HepG2 (cell line): ENCODE results near the gene RNPEPL1. TPM values are rescaled to one million over a fixed set of nuclear protein-coding genes. Genes with fewer than 3 reads are reported as not detected.
A peak's percentile ranks its signal among the peaks of the same experiment; 100 is the strongest.

Source experiments
- CENPT ChIP-seq: sonication (generic); formaldehyde crosslinking; IDR thresholded peaks from 2 replicates; pipeline ENCODE4 v1.8.0; 2022; ENCODE audit warnings: low read depth, mild to moderate bottlenecking, moderate library complexity, missing genetic modification reagents
- FOXA1 ChIP-seq, 2 experiments: fragments of 450-650 bp in 1 of 2; sonication (generic) in 1 of 2; formaldehyde crosslinking in 1 of 2; IDR thresholded peaks; 2 replicates each; pipeline versions ENCODE4 v1.4.0 to v1.6.1; 2016 to 2020; ENCODE audit warnings: missing genetic modification reagents in 1 of 2
- GRHL1 ChIP-seq: sonication (generic); formaldehyde crosslinking; conservative IDR thresholded peaks from 2 replicates; pipeline ENCODE4 v1.8.0; 2022; ENCODE audit warnings: missing genetic modification reagents
- HBP1 ChIP-seq: IDR thresholded peaks from 2 replicates; pipeline ENCODE4 v1.6.1; 2016; ENCODE audit warnings: low read depth, control low read depth
- HMGXB3 ChIP-seq: sonication (generic); formaldehyde crosslinking; IDR thresholded peaks from 2 replicates; pipeline ENCODE4 v1.4.0; 2020; ENCODE audit warnings: missing genetic modification reagents, borderline replicate concordance
- IRX3 ChIP-seq: sonication (generic); formaldehyde crosslinking; IDR thresholded peaks from 2 replicates; pipeline ENCODE4 v1.8.1; 2023; ENCODE audit warnings: mild to moderate bottlenecking, low read depth, missing genetic modification reagents, borderline replicate concordance
- KMT2B ChIP-seq: IDR thresholded peaks from 2 replicates; pipeline ENCODE4 v1.6.1; 2016; ENCODE audit warnings: missing genetic modification reagents, missing compliant biosample characterization
- MAFG ChIP-seq: sonication (generic); formaldehyde crosslinking; IDR thresholded peaks from 2 replicates; pipeline ENCODE4 v1.5.1; 2020; ENCODE audit warnings: mild to moderate bottlenecking, missing genetic modification reagents
- POLR2AphosphoS5 ChIP-seq: IDR thresholded peaks from 2 replicates; pipeline ENCODE4 v1.6.1; 2012; ENCODE audit warnings: low read depth, low read length
- SAP130 ChIP-seq: IDR thresholded peaks from 2 replicates; pipeline ENCODE4 v1.6.1; 2016; ENCODE audit warnings: low read depth
- SMAD9 ChIP-seq: sonication (generic); formaldehyde crosslinking; IDR thresholded peaks from 2 replicates; pipeline ENCODE4 v1.5.1; 2020; ENCODE audit warnings: mild to moderate bottlenecking, missing genetic modification reagents
- TFDP1 ChIP-seq: IDR thresholded peaks from 2 replicates; pipeline ENCODE4 v1.6.1; 2016; ENCODE audit warnings: missing compliant biosample characterization, missing genetic modification reagents, borderline replicate concordance
- ZBTB37 ChIP-seq: sonication (generic); formaldehyde crosslinking; IDR thresholded peaks from 2 replicates; pipeline ENCODE4 v1.4.0; 2020; ENCODE audit warnings: mild to moderate bottlenecking, missing genetic modification reagents
- ZFP82 ChIP-seq: sonication (generic); formaldehyde crosslinking; IDR thresholded peaks from 2 replicates; pipeline ENCODE4 v1.5.1; 2020; ENCODE audit warnings: mild to moderate bottlenecking, missing genetic modification reagents, borderline replicate concordance
- ZFX ChIP-seq: sonication (generic); formaldehyde crosslinking; IDR thresholded peaks from 2 replicates; pipeline ENCODE4 v1.4.0; 2020; ENCODE audit warnings: mild to moderate bottlenecking, low read depth, missing genetic modification reagents, moderate library complexity
- ZNF530 ChIP-seq: sonication (generic); formaldehyde crosslinking; IDR thresholded peaks from 2 replicates; pipeline ENCODE4 v1.5.0; 2020; ENCODE audit warnings: low read depth, mild to moderate bottlenecking, missing genetic modification reagents
- ZNF678 ChIP-seq: sonication (generic); formaldehyde crosslinking; IDR thresholded peaks from 2 replicates; pipeline ENCODE4 v1.4.0; 2020; ENCODE audit warnings: mild to moderate bottlenecking, missing genetic modification reagents
- ZNF720 ChIP-seq: sonication (generic); formaldehyde crosslinking; IDR thresholded peaks from 2 replicates; pipeline ENCODE4 v1.4.0; 2020; ENCODE audit warnings: missing genetic modification reagents
- ZSCAN21 ChIP-seq: sonication (generic); formaldehyde crosslinking; IDR thresholded peaks from 2 replicates; pipeline ENCODE4 v1.8.0; 2022; ENCODE audit warnings: mild to moderate bottlenecking, missing genetic modification reagents, moderate library complexity, borderline replicate concordance
- polyA plus RNA-seq, 8 experiments: library from polyadenylated mRNA; depleted of rRNA in 3 of 8; stranded (reverse) in 7 of 8; unstranded in 1 of 8; fragments of >200 nt; fragmentation: Illumina TruSeq in 4 of 8; extraction: Trizol in 4 of 8; gene quantifications; 2 replicates each; pipeline versions ENCODE4 v1.2.1 to v1.2.3, GENCODE V29; 2011 to 2016; ENCODE audit warnings: low read depth in 4 of 8, missing spikeins in 1 of 8, mixed read lengths in 1 of 8; ENCODE audit not compliant: insufficient read depth in 1 of 8
- total RNA-seq, 5 experiments: library from RNA; depleted of rRNA; stranded (reverse); fragments of >200 nt; fragmentation: Illumina TruSeq; extraction: Trizol; gene quantifications; 2 replicates each; pipeline ENCODE4 v1.2.3, GENCODE V29; 2016; ENCODE audit warnings: low read depth in 1 of 5

RNPEPL1 gene
- total and polyA plus RNA-seq, 2 of the 13 experiments (the other 11 are each of a cell fraction or from before 2014, with no cell fraction given) = 13.0 to 18.0 TPM

GRCh38 chr2:240604291-240604938 lies 36.1 kb downstream of the RNPEPL1 start (continued):
- TF ChIP-seq POLR2AphosphoS5 = peak; percentile 90
- no peak for TF ChIP-seq ZFP82
- TF ChIP-seq ZNF678 (CRISPR knock-in tag) = no peak
- TF ChIP-seq ZNF720 (CRISPR knock-in tag) = no peak
- no peak for TF ChIP-seq CENPT (CRISPR knock-in tag)
- peak; percentile 15; the same call in 1 of the 2 replicates for TF ChIP-seq ZFX (CRISPR knock-in tag)
- no peak; the same call in 1 of the 2 replicates for TF ChIP-seq SMAD9 (CRISPR knock-in tag)
- no peak for TF ChIP-seq ZBTB37 (CRISPR knock-in tag)
- no peak for TF ChIP-seq IRX3 (CRISPR knock-in tag)
- TF ChIP-seq MAFG (CRISPR knock-in tag) = no peak
- no peak for TF ChIP-seq ZNF530 (CRISPR knock-in tag)
- no peak; the same call in 1 of the 2 replicates for TF ChIP-seq KMT2B (CRISPR knock-in tag)
- TF ChIP-seq SAP130 = peak; percentile 93
- TF ChIP-seq TFDP1 (CRISPR knock-in tag) = no peak
- no peak; the same call in 1 of the 2 replicates for TF ChIP-seq ZSCAN21 (CRISPR knock-in tag)
- no peak for TF ChIP-seq HBP1 (CRISPR knock-in tag)
- TF ChIP-seq HMGXB3 (CRISPR knock-in tag) = peak; percentile 56; the same call in 1 of the 2 replicates
- no peak for TF ChIP-seq GRHL1 (CRISPR knock-in tag)
- no peak for TF ChIP-seq FOXA1 (IDR thresholded peaks at IDR 0.05)
- peak; percentile 68 for TF ChIP-seq FOXA1 (CRISPR knock-in tag; IDR thresholded peaks at IDR 0.05)
